IPS-18a (cell line): Measurements from ENCODE around the gene LRSAM1.
A peak's percentile ranks its signal among the peaks of the same experiment; 100 is the strongest.

ENCODE experiments used
- H3K27ac ChIP-seq: one replicate; pipeline ENCODE4 v1.5.1; 2013; ENCODE audit warnings: low read length
- H3K27me3 ChIP-seq: one replicate; pipeline ENCODE4 v1.6.1; 2013; ENCODE audit warnings: mild to moderate bottlenecking, low read length; ENCODE audit not compliant: control insufficient read depth, insufficient read depth
- H3K36me3 ChIP-seq: one replicate; pipeline ENCODE4 v1.6.1; 2013; ENCODE audit warnings: low read depth, low read length; ENCODE audit not compliant: control insufficient read depth
- H3K4me1 ChIP-seq: one replicate; pipeline ENCODE4 v1.6.1; 2013; ENCODE audit warnings: low read depth, low read length; ENCODE audit not compliant: control insufficient read depth
- H3K4me3 ChIP-seq: one replicate; pipeline ENCODE4 v1.5.1; 2013; ENCODE audit warnings: low read length
- H3K9ac ChIP-seq: one replicate; pipeline ENCODE4 v1.6.1; 2013; ENCODE audit warnings: mild to moderate bottlenecking, low read length, moderate library complexity
- H3K9me3 ChIP-seq: one replicate; pipeline ENCODE4 v1.6.1; 2013; ENCODE audit warnings: low read depth, low read length; ENCODE audit not compliant: control insufficient read depth

Gene LRSAM1

DNA sequence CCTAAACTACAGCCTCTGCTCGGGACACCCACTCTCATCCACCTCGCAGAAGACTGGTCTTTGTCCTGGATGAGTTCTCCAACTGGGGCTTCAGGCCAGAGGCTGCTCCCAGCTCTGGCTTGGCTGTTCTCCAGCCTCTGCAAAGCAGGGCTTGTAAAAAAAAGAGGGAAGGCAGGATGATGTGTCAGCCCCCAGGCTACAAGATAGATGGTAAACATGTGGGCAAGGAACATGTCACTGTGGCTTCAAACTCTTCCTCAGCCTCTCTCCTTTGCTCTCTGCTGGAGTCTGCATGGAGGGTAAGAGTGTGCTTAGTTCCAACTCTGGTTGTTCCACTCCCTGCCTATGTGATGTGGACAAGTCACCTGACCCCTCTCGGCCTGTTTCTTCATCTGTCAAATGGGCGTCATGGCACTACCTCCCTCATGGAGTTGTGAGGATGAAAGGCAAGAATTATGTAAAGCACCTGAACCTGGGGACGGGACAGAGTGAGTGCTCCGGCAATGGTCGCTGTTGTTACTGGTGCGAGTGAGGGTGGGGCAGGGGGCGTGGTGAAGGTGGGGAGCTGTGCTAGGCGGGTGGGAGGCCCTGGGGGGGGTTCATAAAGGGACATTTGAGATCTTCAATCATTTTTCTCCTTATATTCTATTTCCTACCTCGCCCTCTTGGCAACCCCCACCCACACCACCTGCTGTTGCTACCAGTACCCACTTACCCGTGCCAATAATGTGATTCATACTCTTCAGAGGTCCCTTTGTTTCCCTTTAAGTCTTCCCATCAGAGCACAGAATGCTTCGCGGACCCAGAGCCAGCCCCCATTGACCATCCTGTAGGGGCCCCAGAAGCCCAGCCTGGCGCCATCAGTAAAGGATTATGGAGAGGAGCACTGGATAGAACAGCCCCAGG, 33.9 kb upstream of the LRSAM1 start:
- Histone ChIP-seq H3K27me3 (no peaks in the 10 kb centered on the region), H3K36me3 (no peaks in the 10 kb centered on the region), H3K9me3 (no peaks in the 10 kb centered on the region), H3K4me1 (no peaks in the 10 kb centered on the region), H3K4me3 (no peak overlapping the region), H3K9ac (no peak overlapping the region), H3K27ac (no peak overlapping the region)

GRCh38 chr9:127418037-127418471, 33.3 kb upstream of the LRSAM1 start:
- Histone ChIP-seq H3K27ac (no peak overlapping the region), H3K4me1 (no peaks in the 10 kb centered on the region), H3K9me3 (no peaks in the 10 kb centered on the region), H3K36me3 (no peaks in the 10 kb centered on the region), H3K4me3 (no peak overlapping the region), H3K27me3 (no peaks in the 10 kb centered on the region), H3K9ac (no peak overlapping the region)

GRCh38 chr9:127419348-127419747, 32.0 kb upstream of the LRSAM1 start:
- Histone ChIP-seq H3K4me3 (no peak overlapping the region), H3K4me1 (no peaks in the 10 kb centered on the region), H3K27me3 (no peaks in the 10 kb centered on the region), H3K27ac (no peak overlapping the region), H3K36me3 (no peaks in the 10 kb centered on the region), H3K9me3 (no peaks in the 10 kb centered on the region), H3K9ac (no peak overlapping the region)

GRCh38 chr9:127421057-127421456, 30.3 kb upstream of the LRSAM1 start:
- Histone ChIP-seq H3K27ac (no peak overlapping the region), H3K36me3 (no peaks in the 10 kb centered on the region), H3K4me1 (peaks cover 4% of the 10 kb centered on the region), H3K9ac (no peak overlapping the region), H3K27me3 (no peaks in the 10 kb centered on the region), H3K9me3 (no peaks in the 10 kb centered on the region), H3K4me3 (no peak overlapping the region)

DNA sequence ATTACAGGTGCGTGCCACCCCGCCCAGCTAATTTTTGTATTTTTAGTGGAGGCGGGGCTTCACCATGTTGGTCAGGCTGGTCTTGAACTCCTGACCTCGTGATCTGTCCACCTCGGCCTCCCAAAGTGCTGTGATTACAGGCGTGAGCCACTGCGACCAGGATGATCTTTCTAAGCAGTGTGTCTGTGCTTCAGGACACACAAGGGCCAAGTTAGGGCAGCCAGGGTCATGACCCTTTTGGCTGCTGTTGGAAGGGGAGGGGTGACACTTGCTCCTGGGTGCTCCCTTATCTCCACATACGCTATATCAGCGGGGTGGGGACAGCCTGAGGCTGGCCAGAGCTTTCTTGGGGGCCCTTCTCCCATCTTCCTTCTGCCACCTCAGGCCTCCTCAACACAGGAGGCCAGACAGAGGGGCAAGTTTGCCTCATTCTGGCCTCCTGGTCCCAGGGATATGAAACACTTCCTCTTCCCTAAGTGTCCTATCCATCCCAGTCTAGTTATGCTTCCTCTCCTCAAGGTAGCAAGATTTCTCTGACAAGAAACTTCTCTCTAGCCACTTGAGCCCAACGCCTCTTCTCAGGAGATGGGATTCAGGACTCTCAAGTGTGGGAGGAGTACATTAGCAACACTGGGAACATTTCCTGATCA, 29.1 kb upstream of the LRSAM1 start:
- H3K9ac ChIP-seq: no peak overlapping the region
- peak overlapping the region; percentile 96 for H3K4me3 ChIP-seq
- peaks cover 4% of the 10 kb centered on the region for H3K4me1 ChIP-seq
- no peaks in the 10 kb centered on the region for H3K27me3 ChIP-seq
- no peaks in the 10 kb centered on the region for H3K36me3 ChIP-seq
- no peaks in the 10 kb centered on the region for H3K9me3 ChIP-seq
- no peak overlapping the region for H3K27ac ChIP-seq

DNA sequence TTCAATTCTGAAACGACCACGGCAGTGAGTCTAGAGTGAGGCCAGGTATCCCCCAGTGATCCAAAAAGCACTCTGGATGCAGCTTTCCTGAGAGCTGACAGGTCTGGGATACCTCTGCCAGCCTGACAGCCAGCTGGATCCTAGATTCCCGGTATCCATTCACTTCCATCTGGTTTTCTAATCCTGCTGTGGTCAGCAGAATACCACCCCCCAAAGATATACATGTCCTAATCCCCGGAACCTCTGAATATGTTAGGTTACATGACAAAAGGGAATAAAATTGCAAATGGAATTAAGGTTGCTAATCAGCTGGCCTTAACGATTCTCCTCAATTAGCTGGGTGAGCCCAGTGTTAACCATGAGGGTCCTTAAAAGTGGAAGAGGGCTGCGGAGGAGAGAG, 28.5 kb upstream of the LRSAM1 start:
- Histone ChIP-seq H3K4me3 (peak overlapping the region; percentile 96), H3K27me3 (no peaks in the 10 kb centered on the region), H3K27ac (no peak overlapping the region), H3K9me3 (no peaks in the 10 kb centered on the region), H3K4me1 (peaks cover 4% of the 10 kb centered on the region), H3K9ac (peak overlapping the region; percentile 74), H3K36me3 (no peaks in the 10 kb centered on the region)

DNA sequence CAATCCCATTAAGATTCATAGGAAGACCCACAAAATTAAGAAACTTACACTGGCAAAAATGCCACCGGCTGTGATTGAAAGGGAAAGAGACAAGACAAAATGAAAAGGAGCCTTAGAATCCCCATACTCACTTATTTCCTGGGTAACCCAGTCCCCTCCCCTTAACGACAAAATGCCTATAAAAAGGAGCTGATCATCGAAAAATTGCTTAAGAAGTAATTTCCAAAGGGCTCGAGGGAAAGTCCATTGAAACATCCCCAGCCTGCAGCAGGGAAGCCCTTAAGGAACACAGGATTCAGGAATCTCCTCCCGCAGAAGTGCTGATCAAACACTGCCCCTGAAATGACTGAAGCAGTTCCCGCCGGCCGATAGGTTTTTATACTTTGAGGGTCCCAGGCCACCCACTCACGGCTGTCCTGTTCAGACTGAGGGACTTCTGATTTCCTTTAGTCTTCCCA, 27.8 kb upstream of the LRSAM1 start:
- Histone ChIP-seq H3K36me3 (no peaks in the 10 kb centered on the region), H3K9me3 (no peaks in the 10 kb centered on the region), H3K4me1 (peaks cover 4% of the 10 kb centered on the region), H3K4me3 (peak overlapping the region; percentile 96), H3K27me3 (no peaks in the 10 kb centered on the region), H3K9ac (peak overlapping the region; percentile 74), H3K27ac (peak overlapping the region; percentile 94)

GRCh38 chr9:127423934-127424675, 27.2 kb upstream of the LRSAM1 start, which contains the start of gene ZNF79:
Gene ZNF79 (plus strand): TSS chr9:127424382. CDS start chr9:127424788, 406 bp downstream.
- no peaks in the 10 kb centered on the region for H3K27me3 ChIP-seq
- peak within 1 kb of the TSS; percentile 96 for H3K4me3 ChIP-seq
- no peaks in the 10 kb centered on the region for H3K9me3 ChIP-seq
- peaks cover 2% of the 10 kb centered on the region for H3K36me3 ChIP-seq
- H3K4me1 ChIP-seq: peaks cover 4% of the 10 kb centered on the region
- H3K9ac ChIP-seq: peak within 1 kb of the TSS; percentile 74
- peak within 1 kb of the TSS; percentile 94 for H3K27ac ChIP-seq

DNA sequence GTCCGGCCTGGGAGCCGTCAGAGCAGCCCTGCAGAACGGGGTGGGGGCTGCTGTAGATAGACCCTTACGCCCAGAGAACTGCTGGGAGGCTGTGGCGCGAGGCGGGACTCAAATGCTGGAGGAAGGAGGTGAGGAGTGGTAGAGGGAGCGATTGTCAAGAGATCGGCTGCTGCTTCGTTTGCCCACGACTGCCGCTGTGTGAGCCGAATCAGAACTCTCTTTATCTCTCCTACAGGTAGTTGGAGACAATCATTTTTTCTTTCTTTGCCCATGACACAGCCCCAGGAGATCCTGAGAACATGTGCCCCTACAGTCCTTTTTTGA, 26.7 kb upstream of the LRSAM1 start:
- Histone ChIP-seq H3K4me1 (peaks cover 4% of the 10 kb centered on the region), H3K27me3 (no peaks in the 10 kb centered on the region), H3K9me3 (no peaks in the 10 kb centered on the region), H3K36me3 (peaks cover 8% of the 10 kb centered on the region), H3K9ac (peak overlapping the region; percentile 74), H3K27ac (no peak overlapping the region), H3K4me3 (peak overlapping the region; percentile 96)

GRCh38 chr9:127426756-127427155, 24.6 kb upstream of the LRSAM1 start:
- H3K27ac ChIP-seq: no peak overlapping the region
- H3K36me3 ChIP-seq: peaks cover 17% of the 10 kb centered on the region
- peaks cover 4% of the 10 kb centered on the region for H3K4me1 ChIP-seq
- no peaks in the 10 kb centered on the region for H3K9me3 ChIP-seq
- no peak overlapping the region for H3K4me3 ChIP-seq
- no peaks in the 10 kb centered on the region for H3K27me3 ChIP-seq
- no peak overlapping the region for H3K9ac ChIP-seq

DNA sequence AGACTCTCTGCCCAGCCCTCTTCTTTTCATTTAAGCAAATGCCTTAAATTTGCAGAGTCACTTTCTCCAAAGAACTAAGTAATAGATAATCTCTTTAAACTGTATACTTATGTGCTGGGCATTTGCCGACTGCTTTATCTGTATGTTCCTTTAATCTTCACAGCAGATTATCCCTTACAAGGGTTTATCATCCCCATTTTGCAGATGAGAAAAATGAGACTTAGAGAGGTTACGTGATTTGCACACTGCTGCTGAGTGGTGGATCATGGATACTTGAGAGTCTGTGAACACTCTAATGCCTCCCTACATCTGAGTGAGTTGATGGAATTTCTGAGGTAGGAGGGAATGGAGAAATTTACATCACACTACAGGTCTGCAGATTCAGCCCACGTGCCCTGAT, 23.0 kb upstream of the LRSAM1 start:
- Histone ChIP-seq H3K4me1 (peaks cover 4% of the 10 kb centered on the region), H3K27ac (no peak overlapping the region), H3K4me3 (no peak overlapping the region), H3K9ac (no peak overlapping the region), H3K27me3 (no peaks in the 10 kb centered on the region), H3K36me3 (peaks cover 22% of the 10 kb centered on the region), H3K9me3 (no peaks in the 10 kb centered on the region)
